HepG2 (cell line): ENCODE results near the gene ZBTB7C. TPM values are rescaled to one million over a fixed set of nuclear protein-coding genes. Genes with fewer than 3 reads are reported as not detected.

Experiments used
- ATAC-seq: fragments of 200-7000 bp; cut with Tn5 transposase; 3 replicates; pipeline ENCODE4 v1.9.1; 2020; ENCODE audit warnings: mild to moderate bottlenecking, moderate library complexity
- BruUV-seq: library from RNA; stranded (reverse); fragments of 400-500 nt; replicated peaks from 2 replicates; lab custom pipeline; 2021; lab: Mats Ljungman, UMichigan
- CTCF ChIA-PET: fragments of 300-600 bp; formaldehyde crosslinking; extraction: SDS; loops from one replicate; lab custom pipeline; 2021; ENCODE audit warnings: low total read pairs, inconsistent platforms, low intra/inter-chr PET ratio; lab: Yijun Ruan, JAX
- POLR2A ChIA-PET: fragments of 350-600 bp; sonication (Branson Sonifier 250); formaldehyde crosslinking; loops from one replicate; lab custom pipeline; 2020; ENCODE audit warnings: antibody characterized with exemption, inconsistent platforms; lab: Yijun Ruan, JAX
- DNase-seq: peaks from one replicate; pipeline ENCODE4 v3.0.0-alpha.2; 2015; ENCODE audit warnings: low spot score
- FAIRE-seq: peaks from 3 replicates; lab custom pipeline; 2011; peaks lifted over from hg19 to GRCh38; lab: Jason Lieb, UNC
- H2AFZ ChIP-seq: one replicate; pipeline ENCODE4 v1.6.1; 2011; ENCODE audit warnings: low read length, inconsistent platforms
- H3K27ac ChIP-seq: fragments of 300-600 bp; 3 replicates; pipeline ENCODE4 v1.8.0; 2011; ENCODE audit warnings: mixed run types, mild to moderate bottlenecking, mixed read lengths, low read length, inconsistent platforms; ENCODE audit not compliant: insufficient read depth; ENCODE audit errors: extremely low read length
- H3K27me3 ChIP-seq, 2 experiments: fragments of 200-600 bp in 1 of 2; 2 replicates in 1 of 2; 3 replicates in 1 of 2; pipeline versions ENCODE4 v1.6.0 to v1.8.0; 2011; ENCODE audit warnings: low read length in 2 of 2, mild to moderate bottlenecking in 2 of 2, moderate library complexity in 2 of 2, inconsistent platforms in 1 of 2; ENCODE audit not compliant: insufficient read depth in 2 of 2, control insufficient read depth in 1 of 2
- H3K36me3 ChIP-seq, 2 experiments: fragments of 200-600 bp in 1 of 2; replicated peaks in 1 of 2; 2 replicates in 1 of 2; 3 replicates in 1 of 2; pipeline versions ENCODE4 v1.5.1 to v1.8.0; 2011; ENCODE audit warnings: low read length in 2 of 2, inconsistent platforms in 1 of 2; ENCODE audit not compliant: insufficient read depth in 2 of 2, control insufficient read depth in 1 of 2
- H3K4me1 ChIP-seq: 2 replicates; pipeline ENCODE4 v1.5.1; 2012; ENCODE audit warnings: low read length, inconsistent platforms; ENCODE audit not compliant: insufficient read depth
- H3K4me2 ChIP-seq: 2 replicates; pipeline ENCODE4 v1.6.0; 2011; ENCODE audit warnings: low read depth, low read length, inconsistent platforms
- H3K4me3 ChIP-seq, 3 experiments: fragments of 200-600 bp in 1 of 3; sonication (generic), shearing (Covaris generic) in 1 of 3; replicated peaks in 1 of 3; 2 replicates each; pipeline ENCODE4 v1.5.1; 2011 to 2016; ENCODE audit warnings: low read length in 3 of 3, inconsistent platforms in 2 of 3, low read depth in 2 of 3, mild to moderate bottlenecking in 2 of 3, control low read depth in 1 of 3, mixed read lengths in 1 of 3; ENCODE audit not compliant: insufficient read depth in 1 of 3
- H3K79me2 ChIP-seq: one replicate; pipeline ENCODE4 v1.6.1; 2011; ENCODE audit warnings: low read length, inconsistent platforms; ENCODE audit not compliant: insufficient read depth
- H3K9ac ChIP-seq: 2 replicates; pipeline ENCODE4 v1.6.0; 2011; ENCODE audit warnings: mild to moderate bottlenecking, low read depth, low read length, inconsistent platforms; ENCODE audit not compliant: insufficient read depth
- H3K9me3 ChIP-seq: 2 replicates; pipeline ENCODE4 v1.5.1; 2012; ENCODE audit warnings: mild to moderate bottlenecking, low read length
- H4K20me1 ChIP-seq: 2 replicates; pipeline ENCODE4 v1.6.0; 2011; ENCODE audit warnings: inconsistent platforms, mild to moderate bottlenecking, low read length, moderate library complexity; ENCODE audit not compliant: insufficient read depth
- TBP ChIP-seq: sonication (generic); formaldehyde crosslinking; IDR thresholded peaks from 2 replicates; pipeline ENCODE4 v1.5.0; 2020; ENCODE audit warnings: missing genetic modification reagents
- ZNF24 ChIP-seq: fragments of 450-650 bp; IDR thresholded peaks from 2 replicates; pipeline ENCODE4 v1.6.1; 2017; ENCODE audit warnings: antibody characterized with exemption, mild to moderate bottlenecking
- ZNF460 ChIP-seq: sonication (generic); formaldehyde crosslinking; IDR thresholded peaks from 2 replicates; pipeline ENCODE4 v1.5.1; 2020; ENCODE audit warnings: missing genetic modification reagents, mild to moderate bottlenecking, borderline replicate concordance
- ZNF878 ChIP-seq: sonication (generic); formaldehyde crosslinking; IDR thresholded peaks from 2 replicates; pipeline ENCODE4 v1.8.1; 2023; ENCODE audit warnings: mild to moderate bottlenecking, missing genetic modification reagents, moderate library complexity
- WGBS: methylation state at CpG from one replicate; pipeline ENCODE4 v1.1.6; 2017; ENCODE audit warnings: low lambda C conversion rate; 5-methylcytosine and 5-hydroxymethylcytosine counted together
- in situ Hi-C: cut with HindIII; loops from 2 replicates; pipeline ENCODE4 v1.10.0; 2017; ENCODE audit warnings: low pct_unique_long_range_greater_than_20kb; ENCODE audit not compliant: extremely low pct_ligation_motif_present
- intact Hi-C: fragments of 100-400 bp; cut with micrococcal nuclease; formaldehyde crosslinking; loops from one replicate; pipeline ENCODE4 v1.10.0; 2022; ENCODE audit not compliant: unreplicated experiment
- polyA plus RNA-seq, 8 experiments: library from polyadenylated mRNA; depleted of rRNA in 3 of 8; stranded (reverse) in 7 of 8; unstranded in 1 of 8; fragments of >200 nt; fragmentation: Illumina TruSeq in 4 of 8; extraction: Trizol in 4 of 8; gene quantifications; 2 replicates each; pipeline versions ENCODE4 v1.2.1 to v1.2.3, GENCODE V29; 2011 to 2016; ENCODE audit warnings: low read depth in 4 of 8, missing spikeins in 1 of 8, mixed read lengths in 1 of 8; ENCODE audit not compliant: insufficient read depth in 1 of 8
- total RNA-seq, 5 experiments: library from RNA; depleted of rRNA; stranded (reverse); fragments of >200 nt; fragmentation: Illumina TruSeq; extraction: Trizol; gene quantifications; 2 replicates each; pipeline ENCODE4 v1.2.3, GENCODE V29; 2016; ENCODE audit warnings: low read depth in 1 of 5
- TF ChIP-seq, protein P1 (sequence below): IDR thresholded peaks from 2 replicates; pipeline ENCODE4 v1.6.1; 2016; ENCODE audit warnings: mild to moderate bottlenecking, missing biosample characterization, missing genetic modification reagents
- TF ChIP-seq, protein P2 (sequence below): sonication (generic); formaldehyde crosslinking; conservative IDR thresholded peaks from 2 replicates; pipeline ENCODE4 v1.4.0; 2020; ENCODE audit warnings: mild to moderate bottlenecking, missing genetic modification reagents, moderate library complexity

ZBTB7C gene
- total and polyA plus RNA-seq, 2 of the 13 experiments (the other 11 are each of a cell fraction or from before 2014, with no cell fraction given) = 0.01 to 0.04 TPM

- no peaks in the 10 kb centered on the region for H3K79me2 ChIP-seq
- intact Hi-C loops = no loop called here
- no peaks in the 10 kb centered on the region for H3K9me3 ChIP-seq
- DNase-seq (no peak), ATAC-seq (no peak), FAIRE-seq (no peak)
- 89% methylated on average over 1 of the region's 1 CpG for WGBS
- H3K9ac ChIP-seq = no peak overlapping the region
- no TSS peak for BruUV-seq
- TF ChIP-seq ZNF878 (CRISPR knock-in tag) = no peak
- no peak for TF ChIP-seq ZNF24
- no peak for TF ChIP-seq ZNF460 (CRISPR knock-in tag)
- TF ChIP-seq, protein P1, sequence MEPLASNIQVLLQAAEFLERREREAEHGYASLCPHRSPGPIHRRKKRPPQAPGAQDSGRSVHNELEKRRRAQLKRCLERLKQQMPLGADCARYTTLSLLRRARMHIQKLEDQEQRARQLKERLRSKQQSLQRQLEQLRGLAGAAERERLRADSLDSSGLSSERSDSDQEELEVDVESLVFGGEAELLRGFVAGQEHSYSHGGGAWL (CRISPR knock-in tag) = no peak
- TF ChIP-seq, protein P2, sequence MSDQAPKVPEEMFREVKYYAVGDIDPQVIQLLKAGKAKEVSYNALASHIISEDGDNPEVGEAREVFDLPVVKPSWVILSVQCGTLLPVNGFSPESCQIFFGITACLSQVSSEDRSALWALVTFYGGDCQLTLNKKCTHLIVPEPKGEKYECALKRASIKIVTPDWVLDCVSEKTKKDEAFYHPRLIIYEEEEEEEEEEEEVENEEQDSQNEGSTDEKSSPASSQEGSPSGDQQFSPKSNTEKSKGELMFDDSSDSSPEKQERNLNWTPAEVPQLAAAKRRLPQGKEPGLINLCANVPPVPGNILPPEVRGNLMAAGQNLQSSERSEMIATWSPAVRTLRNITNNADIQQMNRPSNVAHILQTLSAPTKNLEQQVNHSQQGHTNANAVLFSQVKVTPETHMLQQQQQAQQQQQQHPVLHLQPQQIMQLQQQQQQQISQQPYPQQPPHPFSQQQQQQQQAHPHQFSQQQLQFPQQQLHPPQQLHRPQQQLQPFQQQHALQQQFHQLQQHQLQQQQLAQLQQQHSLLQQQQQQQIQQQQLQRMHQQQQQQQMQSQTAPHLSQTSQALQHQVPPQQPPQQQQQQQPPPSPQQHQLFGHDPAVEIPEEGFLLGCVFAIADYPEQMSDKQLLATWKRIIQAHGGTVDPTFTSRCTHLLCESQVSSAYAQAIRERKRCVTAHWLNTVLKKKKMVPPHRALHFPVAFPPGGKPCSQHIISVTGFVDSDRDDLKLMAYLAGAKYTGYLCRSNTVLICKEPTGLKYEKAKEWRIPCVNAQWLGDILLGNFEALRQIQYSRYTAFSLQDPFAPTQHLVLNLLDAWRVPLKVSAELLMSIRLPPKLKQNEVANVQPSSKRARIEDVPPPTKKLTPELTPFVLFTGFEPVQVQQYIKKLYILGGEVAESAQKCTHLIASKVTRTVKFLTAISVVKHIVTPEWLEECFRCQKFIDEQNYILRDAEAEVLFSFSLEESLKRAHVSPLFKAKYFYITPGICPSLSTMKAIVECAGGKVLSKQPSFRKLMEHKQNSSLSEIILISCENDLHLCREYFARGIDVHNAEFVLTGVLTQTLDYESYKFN = no peak
- TF ChIP-seq TBP (CRISPR knock-in tag) = no peak
- in situ Hi-C loops = no loop called here
- ChIA-PET CTCF (no interaction called here), POLR2A (no interaction called here)
- peaks cover 15 to 52% of the 10 kb centered on the region in 2 experiments for H3K27me3 ChIP-seq
- H2AFZ ChIP-seq = no peak overlapping the region
- H3K36me3 ChIP-seq = no peaks in the 10 kb centered on the region
- no peak overlapping the region for H3K4me2 ChIP-seq
- H3K4me1 ChIP-seq = no peaks in the 10 kb centered on the region
- no peak overlapping the region for H3K4me3 ChIP-seq
- no peaks in the 10 kb centered on the region for H4K20me1 ChIP-seq
- no peak overlapping the region for H3K27ac ChIP-seq
Measured at GRCh38 chr18:48402953-48403352, 6.2 kb downstream of the ZBTB7C start.
